LNCAP (cell line): ENCODE results near the gene AGPS.

Experiments
- TF ChIP-seq, protein P1 (sequence below): fragments of 450-650 bp; IDR thresholded peaks from 2 replicates; pipeline ENCODE4 v1.5.1; 2017; ENCODE audit warnings: mild to moderate bottlenecking

Gene AGPS

DNA sequence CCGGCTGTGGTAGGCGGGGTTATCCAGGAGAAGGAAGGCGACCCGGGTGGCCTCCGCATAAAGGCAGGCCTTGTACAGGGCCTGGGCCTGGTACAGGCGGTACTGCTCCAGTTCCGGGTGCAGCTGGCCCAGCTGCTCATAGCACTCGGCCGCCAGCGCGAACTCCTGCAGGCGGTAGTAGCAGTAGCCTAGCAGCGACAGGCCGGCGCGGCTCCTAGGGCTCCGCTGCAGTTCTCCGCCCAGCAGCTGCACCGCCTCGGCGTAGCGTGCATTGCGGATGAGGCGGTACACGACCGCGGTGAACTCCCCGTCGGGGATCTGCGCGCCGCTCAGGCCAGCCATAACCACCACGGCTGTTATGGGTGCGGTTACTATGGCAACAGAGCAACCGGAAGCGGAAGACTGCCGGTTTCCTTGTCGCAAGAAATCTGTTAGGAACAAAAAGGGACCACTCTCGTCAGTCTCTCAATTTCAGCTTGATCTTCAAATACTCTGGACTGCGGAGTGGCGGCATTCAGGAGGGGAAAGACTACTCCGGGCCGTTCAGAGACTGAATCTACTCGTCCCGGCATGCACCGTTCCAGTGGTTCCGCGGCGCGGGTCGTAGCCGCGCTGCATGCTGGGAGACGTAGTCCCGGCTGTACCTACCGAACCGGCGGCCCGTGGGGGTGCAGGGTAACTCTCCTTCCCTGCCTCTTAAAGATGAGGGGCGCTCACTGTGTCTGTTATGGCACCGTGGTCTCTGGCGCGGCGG lies 160.0 kb downstream of the AGPS start:
- TF ChIP-seq, protein P1, sequence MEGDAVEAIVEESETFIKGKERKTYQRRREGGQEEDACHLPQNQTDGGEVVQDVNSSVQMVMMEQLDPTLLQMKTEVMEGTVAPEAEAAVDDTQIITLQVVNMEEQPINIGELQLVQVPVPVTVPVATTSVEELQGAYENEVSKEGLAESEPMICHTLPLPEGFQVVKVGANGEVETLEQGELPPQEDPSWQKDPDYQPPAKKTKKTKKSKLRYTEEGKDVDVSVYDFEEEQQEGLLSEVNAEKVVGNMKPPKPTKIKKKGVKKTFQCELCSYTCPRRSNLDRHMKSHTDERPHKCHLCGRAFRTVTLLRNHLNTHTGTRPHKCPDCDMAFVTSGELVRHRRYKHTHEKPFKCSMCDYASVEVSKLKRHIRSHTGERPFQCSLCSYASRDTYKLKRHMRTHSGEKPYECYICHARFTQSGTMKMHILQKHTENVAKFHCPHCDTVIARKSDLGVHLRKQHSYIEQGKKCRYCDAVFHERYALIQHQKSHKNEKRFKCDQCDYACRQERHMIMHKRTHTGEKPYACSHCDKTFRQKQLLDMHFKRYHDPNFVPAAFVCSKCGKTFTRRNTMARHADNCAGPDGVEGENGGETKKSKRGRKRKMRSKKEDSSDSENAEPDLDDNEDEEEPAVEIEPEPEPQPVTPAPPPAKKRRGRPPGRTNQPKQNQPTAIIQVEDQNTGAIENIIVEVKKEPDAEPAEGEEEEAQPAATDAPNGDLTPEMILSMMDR = no peak

DNA sequence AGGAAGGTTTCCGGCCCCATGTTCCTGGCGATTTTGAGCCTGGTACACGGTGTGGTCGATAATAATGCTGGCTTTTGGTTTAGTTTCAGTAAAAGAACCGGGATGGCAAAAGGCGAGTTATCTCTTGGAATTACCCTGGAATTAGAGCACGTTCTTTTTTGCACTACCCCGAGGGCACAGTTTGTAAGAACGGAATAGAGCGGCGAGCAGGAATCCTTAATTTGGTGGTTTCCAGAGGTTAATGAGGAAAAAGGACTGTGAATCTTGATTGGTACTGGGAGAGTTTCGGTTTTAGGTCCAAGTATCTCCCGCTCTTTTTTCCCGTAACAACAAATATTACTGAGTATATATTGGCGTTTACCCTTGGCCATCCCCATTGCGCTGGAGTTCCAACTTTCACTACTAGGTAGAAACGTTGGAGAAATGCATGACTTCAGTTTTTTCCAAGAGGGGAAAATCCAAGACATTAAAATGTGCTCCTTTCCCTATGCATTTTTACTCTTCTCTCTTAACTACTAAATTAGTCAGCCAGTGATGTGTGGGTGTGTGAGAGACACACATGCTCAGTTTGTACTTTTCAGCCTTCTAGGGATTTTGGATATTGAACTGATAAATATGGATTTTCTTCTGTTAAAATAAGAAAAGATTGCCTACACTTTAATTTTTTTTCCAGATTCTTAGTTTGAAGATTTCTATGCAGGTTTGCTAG lies 160.8 kb downstream of the AGPS start:
- TF ChIP-seq, protein P1 = no peak

DNA sequence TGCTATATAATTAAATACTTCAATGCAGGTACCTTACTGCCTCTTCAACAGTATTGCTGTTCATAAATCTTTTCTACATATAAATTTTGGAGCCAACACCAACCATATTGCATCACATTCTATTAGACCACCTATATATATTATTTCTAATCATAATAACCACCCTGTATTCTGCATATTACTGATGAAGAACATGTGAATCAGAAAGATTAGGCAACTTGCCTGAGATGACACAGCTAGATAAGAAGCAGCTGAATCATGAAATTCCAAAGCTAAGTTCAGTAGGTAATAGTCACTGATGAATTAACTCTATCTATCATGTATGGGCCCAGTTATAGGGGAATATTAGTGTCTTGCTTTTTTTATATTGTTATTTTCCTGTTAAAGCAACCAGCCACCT lies 161.8 kb downstream of the AGPS start:
- TF ChIP-seq, protein P1 = no peak

DNA sequence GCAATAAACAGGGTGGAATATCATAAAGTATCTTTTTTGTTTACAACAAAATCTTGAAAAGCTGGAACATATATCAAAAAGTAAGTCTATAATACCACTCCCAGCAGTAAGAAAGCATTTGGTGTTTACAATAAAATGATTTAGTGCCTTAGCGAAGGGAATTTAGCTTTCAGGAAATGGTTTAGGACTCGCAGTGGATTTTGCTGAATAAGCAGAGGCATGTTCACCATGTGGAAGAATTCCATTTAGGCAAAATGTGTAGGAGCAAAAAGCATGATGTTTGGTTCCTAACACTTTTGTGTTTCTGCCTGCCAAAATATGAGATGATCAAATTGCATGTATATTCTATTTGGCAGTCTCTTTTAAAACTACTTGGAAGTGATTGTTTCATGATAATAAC lies 163.6 kb downstream of the AGPS start:
- TF ChIP-seq, protein P1 = no peak

DNA sequence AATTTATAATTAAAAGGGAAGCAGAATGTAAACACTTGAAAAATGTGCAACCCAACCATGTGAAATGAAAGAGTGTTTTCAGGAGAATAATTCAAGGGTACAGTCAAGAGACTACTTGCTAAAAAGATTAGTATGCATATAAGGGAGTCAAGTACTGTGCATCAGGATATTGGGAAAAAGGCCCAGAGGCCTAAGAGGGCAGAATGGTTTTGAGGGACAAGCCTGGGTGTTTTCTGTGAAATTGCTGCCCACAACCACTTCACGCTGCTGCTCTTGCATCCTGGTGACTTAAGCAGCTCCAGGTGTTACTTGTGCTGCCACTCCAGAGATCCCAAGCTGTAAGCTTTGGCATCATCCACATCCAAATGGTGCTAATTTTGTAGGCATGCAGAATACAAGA lies 165.2 kb downstream of the AGPS start:
- TF ChIP-seq, protein P1 = no peak

DNA sequence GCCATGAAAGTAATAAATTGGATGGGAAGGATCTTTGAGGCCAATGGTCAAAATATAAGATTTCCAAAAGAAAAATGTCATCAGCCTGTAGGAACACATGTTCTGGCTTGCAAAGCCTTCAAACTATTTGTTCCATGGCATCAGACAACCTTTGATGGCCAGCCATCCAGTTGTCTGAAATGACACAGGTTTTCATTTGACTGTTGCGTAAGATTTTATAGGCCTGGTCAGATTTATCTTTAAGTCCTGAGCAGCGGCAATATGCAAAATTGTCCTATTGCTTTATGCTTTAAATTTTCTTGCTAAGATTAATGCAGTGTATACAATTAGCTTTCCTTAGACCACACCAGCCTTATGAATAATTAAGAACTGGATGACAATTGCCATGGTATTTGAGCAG lies 167.1 kb downstream of the AGPS start:
- TF ChIP-seq, protein P1 = no peak

DNA sequence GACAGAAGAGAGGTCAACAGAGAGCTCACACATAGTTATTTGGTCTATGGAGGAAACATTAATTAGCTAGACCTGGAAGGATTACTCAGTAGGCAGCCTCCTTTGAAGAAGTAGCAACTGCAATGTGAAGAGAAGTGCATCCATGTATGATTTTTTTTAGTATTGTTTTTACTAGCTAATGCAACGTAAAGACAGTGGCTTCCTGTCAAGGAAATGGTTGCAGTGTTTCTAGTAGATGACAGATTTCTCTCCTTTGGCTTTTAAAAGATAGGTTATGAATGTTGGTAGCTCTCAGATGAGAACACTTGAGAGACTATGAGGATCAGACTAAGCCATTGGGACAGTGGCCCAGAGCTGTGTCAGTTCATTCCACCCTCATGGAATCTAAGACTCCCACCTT lies 175.8 kb downstream of the AGPS start:
- TF ChIP-seq, protein P1 = no peak
